SJCRH30 (cell line): Measurements from ENCODE around the gene RLN2. TPM values are rescaled to one million over a fixed set of nuclear protein-coding genes. Genes with fewer than 3 reads are reported as not detected.

Experiments
- DNase-seq, 2 experiments: peaks; one replicate each; pipeline ENCODE4 v3.0.0-alpha.2; 2015 to 2020
- H3K27ac ChIP-seq: fragments of 250-450 bp; sonication (Bioruptor Pico); 2 replicates; pipeline ENCODE4 v1.5.1; 2020; ENCODE audit warnings: mild to moderate bottlenecking, moderate library complexity
- H3K27me3 ChIP-seq: fragments of 250-450 bp; sonication (Bioruptor Pico); 2 replicates; pipeline ENCODE4 v1.5.1; 2020; ENCODE audit warnings: mild to moderate bottlenecking, moderate library complexity
- H3K36me3 ChIP-seq: fragments of 250-450 bp; sonication (Bioruptor Pico); 2 replicates; pipeline ENCODE4 v1.5.1; 2020; ENCODE audit warnings: mild to moderate bottlenecking, moderate library complexity
- H3K4me1 ChIP-seq: fragments of 250-450 bp; sonication (Bioruptor Pico); 2 replicates; pipeline ENCODE4 v1.5.1; 2020; ENCODE audit warnings: mild to moderate bottlenecking, moderate library complexity
- H3K4me3 ChIP-seq: fragments of 250-450 bp; sonication (Bioruptor Pico); 2 replicates; pipeline ENCODE4 v1.5.1; 2020; ENCODE audit warnings: mild to moderate bottlenecking, moderate library complexity
- H3K9me3 ChIP-seq: fragments of 250-450 bp; sonication (Bioruptor Pico); replicated peaks from 2 replicates; pipeline ENCODE4 v1.5.1; 2020; ENCODE audit warnings: mild to moderate bottlenecking, moderate library complexity
- total RNA-seq: library from RNA; depleted of rRNA; stranded (reverse); fragments of >200 nt; shearing (Covaris generic); gene quantifications from 2 replicates; pipeline ENCODE4 v1.2.3, GENCODE V29; 2014; rRNA removed

The RLN2 gene
- total RNA-seq, 1 experiment from 2014 or later: not detected

- Histone ChIP-seq H3K4me1 (no peaks in the 10 kb centered on the region), H3K4me3 (no peak overlapping the region), H3K36me3 (no peaks in the 10 kb centered on the region), H3K27ac (no peak overlapping the region), H3K9me3 (no peaks in the 10 kb centered on the region), H3K27me3 (no peaks in the 10 kb centered on the region)
- no peak for DNase-seq
Observed at GRCh38 chr9:5301544-5301943, 3.0 kb downstream of the RLN2 start.

GRCh38 chr9:5292141-5292540, 12.4 kb downstream of the RLN2 start:
- Histone ChIP-seq H3K4me1 (no peaks in the 10 kb centered on the region), H3K9me3 (no peaks in the 10 kb centered on the region), H3K36me3 (no peaks in the 10 kb centered on the region), H3K27ac (no peak overlapping the region), H3K27me3 (no peaks in the 10 kb centered on the region), H3K4me3 (no peak overlapping the region)
- no peak for DNase-seq

- H3K4me1 ChIP-seq: no peaks in the 10 kb centered on the region
- H3K27me3 ChIP-seq: no peaks in the 10 kb centered on the region
- no peak for DNase-seq
- H3K9me3 ChIP-seq: no peaks in the 10 kb centered on the region
- no peak overlapping the region for H3K27ac ChIP-seq
- no peak overlapping the region for H3K4me3 ChIP-seq
- H3K36me3 ChIP-seq: no peaks in the 10 kb centered on the region
Observed at GRCh38 chr9:5288591-5288990, 15.9 kb downstream of the RLN2 start.

DNA sequence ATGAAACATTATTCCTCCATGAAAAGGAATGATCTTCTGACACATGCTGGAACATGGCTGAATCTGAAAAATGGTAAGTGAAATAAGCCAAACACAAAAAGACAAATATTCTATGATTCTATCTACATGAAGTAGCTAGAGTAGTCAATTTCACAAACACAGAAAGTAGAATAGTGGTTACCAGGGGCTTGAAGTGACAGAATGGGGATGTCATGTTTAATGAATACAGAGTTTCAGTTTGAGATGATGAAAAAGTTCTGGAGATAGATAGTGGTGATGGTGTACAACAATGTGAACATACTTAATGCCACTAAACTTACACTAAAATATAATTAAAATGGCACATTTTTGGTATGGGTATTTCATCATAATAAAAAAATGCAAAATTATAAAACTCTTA, 18.3 kb downstream of the RLN2 start:
- no peaks in the 10 kb centered on the region for H3K4me1 ChIP-seq

DNA sequence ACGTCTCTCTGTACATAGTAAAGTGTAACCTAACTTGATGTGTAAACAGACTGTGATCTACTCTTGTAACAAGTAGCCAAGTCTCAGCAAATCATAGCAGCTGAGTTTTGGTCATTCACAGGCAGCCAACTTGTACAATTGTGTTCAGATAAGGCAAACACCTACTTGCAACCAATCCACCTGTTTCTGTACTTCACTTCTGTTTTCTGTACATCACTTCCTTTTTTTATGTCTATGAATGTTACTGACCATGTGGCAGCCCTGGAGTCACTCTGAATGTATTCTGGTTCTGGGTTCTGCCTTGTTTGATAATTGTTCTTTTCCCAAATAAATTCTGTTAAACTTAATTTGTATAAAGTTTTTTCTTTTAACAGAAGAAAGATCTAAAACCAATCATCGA, 26.0 kb downstream of the RLN2 start:
- no peaks in the 10 kb centered on the region for H3K27me3 ChIP-seq
- H3K36me3 ChIP-seq: no peaks in the 10 kb centered on the region
- H3K27ac ChIP-seq: no peak overlapping the region
- DNase-seq: peak in 1 of 2 experiments; percentile 39
- no peak overlapping the region for H3K4me3 ChIP-seq
- peaks cover 3% of the 10 kb centered on the region; the same call in 1 of the 2 replicates for H3K4me1 ChIP-seq
- no peaks in the 10 kb centered on the region for H3K9me3 ChIP-seq

More for the DNA sequence above, 18.3 kb downstream of the RLN2 start:
- H3K9me3 ChIP-seq: no peaks in the 10 kb centered on the region
- DNase-seq: no peak
- H3K36me3 ChIP-seq: no peaks in the 10 kb centered on the region
- H3K4me3 ChIP-seq: no peak overlapping the region
- H3K27me3 ChIP-seq: no peaks in the 10 kb centered on the region
- no peak overlapping the region for H3K27ac ChIP-seq

DNA sequence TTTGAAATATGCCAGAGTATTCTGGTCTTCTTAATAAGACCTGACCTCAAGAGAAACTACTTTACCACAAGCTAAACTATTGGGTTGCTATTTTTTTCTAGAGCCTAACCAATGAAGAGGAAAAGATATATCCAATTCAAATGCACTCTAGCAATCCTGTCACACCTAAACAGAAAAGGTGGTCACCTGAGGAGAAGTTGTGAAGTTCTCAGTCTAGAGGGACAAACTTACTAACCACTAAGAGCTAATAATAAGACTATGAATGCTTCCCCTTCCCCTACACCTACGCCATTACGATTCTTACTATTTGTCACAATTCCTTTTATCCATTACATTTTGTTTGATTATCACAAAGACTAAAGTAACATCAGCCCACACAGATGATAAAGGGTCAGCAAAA, 29.7 kb downstream of the RLN2 start:
- Histone ChIP-seq H3K36me3 (no peaks in the 10 kb centered on the region), H3K4me1 (peaks cover 8% of the 10 kb centered on the region), H3K9me3 (no peaks in the 10 kb centered on the region), H3K27ac (no peak overlapping the region), H3K27me3 (no peaks in the 10 kb centered on the region), H3K4me3 (no peak overlapping the region)
- DNase-seq: no peak

DNA sequence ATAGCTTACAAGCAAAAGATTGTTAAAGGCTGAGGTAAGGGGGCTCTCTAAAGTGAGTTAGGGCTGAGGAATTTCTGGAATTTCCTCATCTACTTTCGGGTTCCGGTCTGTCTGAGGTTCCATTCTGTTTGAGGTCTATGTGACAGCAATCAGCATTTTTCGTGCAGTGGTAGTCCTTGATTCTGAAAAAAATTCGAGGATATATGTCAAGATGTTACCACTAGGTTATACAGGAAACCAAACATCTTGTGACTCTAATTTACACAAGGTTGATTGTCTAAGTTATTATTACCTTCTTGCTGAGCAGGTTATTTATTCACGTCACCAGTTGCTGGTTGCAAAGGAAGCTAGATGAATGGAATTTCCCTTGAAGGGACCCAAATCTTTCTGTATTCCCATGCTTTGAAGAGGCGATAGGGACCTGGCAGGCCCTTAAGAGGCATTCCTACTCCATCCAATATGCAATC, 35.2 kb downstream of the RLN2 start:
- peak overlapping the region; percentile 25 for H3K27ac ChIP-seq
- H3K36me3 ChIP-seq: no peaks in the 10 kb centered on the region
- no peak overlapping the region for H3K4me3 ChIP-seq
- no peaks in the 10 kb centered on the region for H3K27me3 ChIP-seq
- peak; percentile 13 to 23 for DNase-seq
- H3K4me1 ChIP-seq: peaks cover 14% of the 10 kb centered on the region
- no peaks in the 10 kb centered on the region for H3K9me3 ChIP-seq

DNA sequence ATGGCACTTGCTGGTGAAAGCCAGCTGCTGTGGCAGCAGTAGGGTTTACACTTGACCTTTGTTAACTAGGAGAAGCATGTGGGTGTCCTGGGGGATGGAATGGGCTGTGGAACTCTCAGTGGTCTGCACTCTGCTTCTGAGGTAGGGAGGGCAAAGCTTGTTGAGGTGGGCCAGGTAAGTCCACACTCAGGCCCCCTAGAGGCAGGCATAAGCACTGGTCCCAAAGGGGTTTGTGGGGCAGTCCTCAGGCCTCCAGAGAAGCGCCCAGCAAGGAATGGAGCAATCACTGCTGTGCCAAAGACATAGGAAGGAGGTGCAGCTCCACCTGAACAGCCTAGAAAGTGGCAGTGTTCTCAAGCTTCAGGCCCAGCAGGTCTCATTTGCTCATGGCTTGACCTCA, 38.6 kb downstream of the RLN2 start:
- Histone ChIP-seq H3K9me3 (0 out of 2 replicates have a peak, but pooled peaks cover 3% of the 10 kb centered on the region), H3K27ac (no peak overlapping the region)
- DNase-seq: no peak

DNA sequence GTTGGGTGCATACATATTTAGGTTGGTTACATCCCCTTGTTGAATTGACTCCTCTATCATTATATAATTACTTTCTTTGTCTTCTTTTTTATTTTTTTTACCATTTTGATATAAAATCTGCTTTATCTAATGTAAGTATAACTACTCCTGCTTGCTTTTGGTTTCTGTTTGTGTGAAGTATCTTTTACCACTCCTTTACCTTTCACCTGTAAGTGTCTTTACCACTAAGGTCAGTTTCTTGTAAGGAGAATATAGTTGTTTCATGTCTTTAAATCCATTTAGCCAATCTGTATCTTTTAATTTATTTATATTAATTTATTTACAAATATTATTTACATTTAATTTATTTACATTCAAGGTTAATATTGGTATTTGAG, 40.3 kb downstream of the RLN2 start:
- Histone ChIP-seq H3K4me1 (peaks cover 5% of the 10 kb centered on the region), H3K9me3 (0 out of 2 replicates have a peak, but pooled peaks cover 3% of the 10 kb centered on the region), H3K27ac (no peak overlapping the region), H3K27me3 (no peaks in the 10 kb centered on the region), H3K4me3 (no peak overlapping the region), H3K36me3 (no peaks in the 10 kb centered on the region)
- DNase-seq: no peak

More for the DNA sequence above, 38.6 kb downstream of the RLN2 start:
- Histone ChIP-seq H3K4me3 (no peak overlapping the region), H3K36me3 (no peaks in the 10 kb centered on the region), H3K27me3 (no peaks in the 10 kb centered on the region), H3K4me1 (peaks cover 14% of the 10 kb centered on the region)

DNA sequence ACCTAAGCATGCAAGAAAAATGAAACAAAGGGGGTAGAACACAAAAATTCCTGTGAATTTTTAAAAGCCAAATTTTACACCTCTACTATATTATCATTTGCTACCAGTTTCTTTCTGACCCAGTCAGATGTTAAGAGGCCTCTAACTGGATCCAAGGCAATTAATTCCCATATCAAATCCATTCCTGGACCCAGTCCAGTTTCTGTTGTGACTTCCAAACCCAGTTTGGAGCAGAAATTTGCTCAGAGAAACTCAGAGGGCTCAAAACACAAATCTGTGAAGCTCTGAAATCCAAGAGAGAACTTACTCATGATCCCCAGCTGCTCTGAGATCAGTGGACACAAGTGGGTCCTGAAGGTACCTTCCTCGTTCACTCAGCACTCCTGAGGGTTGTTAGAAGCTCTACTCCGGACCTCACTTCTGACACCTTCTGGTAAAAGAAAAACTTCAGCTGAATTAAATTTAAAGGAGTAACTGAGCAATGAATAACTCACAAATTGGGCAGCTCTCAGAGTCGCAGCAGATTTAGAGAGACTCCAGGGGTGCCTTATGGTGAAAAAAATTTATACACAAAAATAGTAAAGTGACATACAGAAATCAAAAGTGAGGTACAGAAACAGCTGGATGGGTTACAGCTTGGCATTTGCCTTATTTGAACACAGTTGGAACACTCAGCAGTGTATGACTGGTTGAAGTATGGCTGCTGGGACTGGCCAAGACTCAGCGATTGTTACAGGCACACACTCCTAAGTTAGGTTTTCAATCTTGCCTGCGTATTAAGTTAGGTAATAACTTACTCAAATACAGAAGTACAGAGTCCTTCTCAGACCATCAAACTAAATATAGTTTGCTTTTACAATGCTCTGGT, 40.9 kb downstream of the RLN2 start:
- peaks cover 2% of the 10 kb centered on the region for H3K4me1 ChIP-seq
- DNase-seq: peak in 1 of 2 experiments; percentile 9
- H3K9me3 ChIP-seq: 0 out of 2 replicates have a peak, but pooled peaks cover 3% of the 10 kb centered on the region
- H3K36me3 ChIP-seq: no peaks in the 10 kb centered on the region
- no peaks in the 10 kb centered on the region for H3K27me3 ChIP-seq
- H3K4me3 ChIP-seq: no peak overlapping the region
- H3K27ac ChIP-seq: no peak overlapping the region

Other genes starting within 250 kb of the RLN2 start
- not detected in 2 replicates for gene INSL6, start 119.1 kb downstream of the RLN2 start, total RNA-seq
- not detected in 2 replicates for gene INSL4, start 73.3 kb downstream of the RLN2 start, total RNA-seq
- not detected in 2 replicates for gene RLN1, start 35.2 kb upstream of the RLN2 start, total RNA-seq
- 7.9 and 9.8 TPM in 2 replicates for gene PLGRKT, start 133.2 kb upstream of the RLN2 start, total RNA-seq
- gene CD274, start 145.8 kb upstream of the RLN2 start, total RNA-seq: 0.49 and 1.8 TPM in 2 replicates
- 0.59 and 0.73 TPM in 2 replicates for gene PDCD1LG2, start 205.8 kb upstream of the RLN2 start, total RNA-seq